ENCODE data around the gene FBXO41.

FBXO41 gene

DNA sequence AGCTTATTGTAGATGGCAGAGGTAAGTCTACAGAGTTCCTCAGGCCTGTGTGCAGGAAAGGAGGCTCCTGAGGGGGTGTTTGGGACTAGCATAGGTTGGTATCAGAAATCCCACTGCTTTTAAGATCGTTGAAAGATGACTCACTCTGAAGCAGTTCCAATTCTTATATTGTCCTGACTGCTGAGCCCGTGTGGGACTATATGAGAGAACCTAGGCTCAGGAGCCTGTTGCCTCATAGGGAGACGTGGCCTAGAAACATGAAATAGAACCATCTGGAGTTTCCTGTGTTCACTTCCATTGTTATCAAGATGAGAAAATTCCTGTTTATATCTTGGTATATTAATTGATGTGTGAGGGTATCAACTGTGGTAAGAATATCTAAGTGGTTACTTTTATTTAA lies 44.5 kb downstream of the FBXO41 start:
- DNase-seq: no peak

GRCh38 chr2:73238976-73239375 lies 45.3 kb downstream of the FBXO41 start:
- no peak for DNase-seq

GRCh38 chr2:73238149-73238548 lies 46.1 kb downstream of the FBXO41 start:
- no peak for DNase-seq

DNA sequence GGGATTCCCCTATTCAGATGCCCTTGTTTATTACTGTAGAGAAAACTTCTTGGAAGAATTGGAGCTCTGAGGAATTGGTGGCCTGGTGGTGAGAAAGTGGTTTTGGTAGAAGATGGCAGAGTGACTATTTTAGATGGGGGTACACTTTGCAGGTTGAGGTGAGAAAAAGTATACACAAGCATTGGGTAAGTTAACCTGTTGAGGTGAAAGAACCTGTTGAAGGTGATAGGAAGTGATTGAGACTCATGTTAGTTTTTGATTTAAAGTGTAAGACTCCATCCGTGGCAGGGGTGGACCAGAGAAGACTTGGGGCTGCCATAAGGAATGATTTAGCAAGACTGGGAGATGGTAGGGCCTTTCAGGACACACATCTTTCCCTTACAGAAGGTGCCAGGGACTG lies 47.1 kb downstream of the FBXO41 start:
- no peak for DNase-seq

DNA sequence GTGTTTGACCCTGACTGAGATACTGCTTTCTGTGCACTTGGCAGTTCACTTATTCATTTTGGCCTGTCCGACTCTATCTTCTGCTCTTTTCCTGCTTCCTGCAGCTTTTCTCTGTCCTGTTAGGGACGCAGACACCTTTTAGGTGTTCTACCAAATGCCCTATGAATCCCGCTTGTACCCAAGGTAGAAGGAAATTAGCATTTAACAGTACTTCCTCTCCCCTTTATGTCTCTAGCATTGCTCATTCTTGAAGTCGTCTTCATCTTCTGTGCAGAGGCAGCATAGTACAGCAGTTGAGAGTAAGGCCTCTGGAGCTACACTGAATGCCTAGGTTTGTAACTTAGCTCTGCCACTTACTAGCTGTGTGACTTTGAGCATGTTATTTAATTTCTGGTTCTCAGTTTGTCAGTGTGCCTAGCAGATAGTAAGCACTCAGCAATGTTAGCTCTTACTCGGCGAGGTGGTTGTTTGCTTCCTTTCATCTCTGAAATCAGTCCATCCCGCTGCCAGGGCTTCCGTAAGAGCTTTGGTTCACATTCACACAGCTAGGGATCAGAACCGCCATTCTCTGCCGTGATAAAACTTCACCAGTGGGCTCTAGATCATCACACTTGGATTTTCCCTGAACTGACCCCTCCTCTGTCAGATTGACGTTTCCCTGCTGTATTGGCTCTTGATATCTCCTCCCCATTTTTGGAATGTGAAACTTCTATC lies 48.8 kb downstream of the FBXO41 start:
- no peak for DNase-seq

- DNase-seq: peak; percentile 93
Observed at GRCh38 chr2:73233932-73234832, 50.1 kb downstream of the FBXO41 start, which contains the start of gene CCT7. Gene CCT7 (plus strand): TSS chr2:73234308. CDS start chr2:73234379, 71 bp downstream.

DNA sequence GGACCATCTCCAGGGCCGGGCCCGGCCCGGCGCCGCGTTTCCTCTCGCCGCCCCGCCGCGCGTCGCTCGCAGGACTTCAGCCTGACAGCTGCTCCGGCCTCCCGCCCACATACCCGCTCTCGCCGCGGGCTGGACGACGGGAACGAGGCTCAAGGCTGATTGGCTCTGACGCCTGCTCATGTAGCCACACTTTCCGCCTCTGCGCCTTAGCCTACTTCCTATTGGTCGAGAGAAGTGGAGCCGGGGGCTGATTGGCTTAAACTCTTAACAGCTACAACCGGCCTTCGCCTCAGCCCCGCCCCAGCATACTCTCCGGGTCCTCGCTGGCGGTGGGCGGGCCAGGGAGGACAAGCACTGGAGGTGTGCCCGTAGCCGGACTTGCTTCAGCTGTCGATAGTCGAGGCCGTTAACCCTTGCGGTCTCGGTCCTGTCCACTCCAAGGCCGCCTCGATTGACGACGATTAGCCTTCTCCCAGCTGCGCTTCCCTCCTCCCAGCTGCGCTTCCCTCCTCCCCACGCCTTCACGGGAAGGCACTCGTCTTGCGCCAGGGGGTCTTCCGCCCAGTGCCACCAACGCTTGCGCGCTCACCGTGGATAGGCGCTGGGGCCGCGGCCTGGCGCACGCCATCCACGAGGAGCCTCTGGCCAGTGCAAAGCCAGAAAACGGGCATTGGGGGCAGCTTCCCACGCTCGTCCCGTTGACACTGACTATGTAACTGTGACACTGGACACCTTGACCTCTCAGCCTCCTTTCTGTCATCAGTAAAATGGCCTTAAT lies 50.9 kb downstream of the FBXO41 start, which contains the start of gene PRADC1:
Gene PRADC1 (minus strand): TSS at position 86 of the 778 bp plus-strand sequence. CDS start 79 bp downstream, at position 7.
- peak; percentile 99 for DNase-seq

DNA sequence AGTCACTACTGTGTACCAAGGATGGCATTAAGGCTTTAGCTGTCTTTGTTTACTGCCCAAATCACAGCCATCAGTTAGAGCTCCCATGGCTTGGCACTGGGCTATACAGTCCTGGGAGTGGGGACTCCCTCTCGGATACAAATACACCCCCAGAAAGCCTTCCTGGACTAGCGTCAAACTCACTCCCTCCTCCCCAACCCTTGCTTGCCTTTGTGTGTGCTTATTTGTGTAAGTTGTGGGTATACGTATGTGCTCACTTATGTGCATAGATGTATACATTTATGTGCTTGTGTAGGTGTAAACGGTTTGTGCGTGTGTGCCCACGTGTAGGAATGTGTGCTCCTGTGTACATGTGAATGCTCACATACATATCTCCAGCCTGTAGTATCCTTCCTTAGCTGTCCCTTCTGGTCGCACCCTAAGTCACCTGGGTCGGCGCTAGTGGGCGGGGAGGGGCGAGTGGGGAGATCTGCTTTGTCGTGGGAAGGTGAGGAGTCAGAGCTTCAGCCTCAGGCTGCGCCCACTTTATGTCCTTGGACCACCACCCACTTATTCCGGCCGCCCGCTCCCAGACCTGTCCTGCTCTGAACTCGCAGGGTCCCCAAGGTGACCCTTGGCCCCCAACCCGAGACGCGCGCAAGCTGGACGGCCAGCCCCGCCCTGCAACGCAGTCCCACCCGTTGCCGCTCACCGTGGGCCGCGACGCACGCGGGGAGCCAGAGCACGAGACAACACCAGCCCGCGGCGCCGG lies 51.7 kb downstream of the FBXO41 start:
- peak; percentile 71 for DNase-seq

GRCh38 chr2:73228631-73229030 lies 55.6 kb downstream of the FBXO41 start:
- DNase-seq: no peak

DNA sequence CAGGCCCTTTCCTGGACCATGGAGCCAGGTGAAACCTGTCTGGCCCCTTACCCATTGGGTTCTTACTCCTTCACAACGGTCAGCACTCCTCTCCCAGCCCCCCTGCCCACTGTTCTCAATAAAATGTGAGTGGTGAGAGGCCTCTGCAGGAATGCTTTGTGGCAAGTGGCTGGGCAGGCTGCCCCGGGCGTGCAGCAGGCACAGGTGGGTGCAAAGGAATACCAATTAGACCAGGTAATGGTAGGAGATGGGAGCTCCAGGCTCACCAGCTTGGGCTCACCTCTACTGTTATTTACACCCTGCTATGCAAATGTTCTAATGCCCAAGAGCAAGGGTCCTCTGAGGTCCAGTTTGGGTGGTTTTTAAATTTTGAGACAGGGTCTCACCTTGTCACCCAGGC lies 57.2 kb downstream of the FBXO41 start:
- no peak for DNase-seq

DNA sequence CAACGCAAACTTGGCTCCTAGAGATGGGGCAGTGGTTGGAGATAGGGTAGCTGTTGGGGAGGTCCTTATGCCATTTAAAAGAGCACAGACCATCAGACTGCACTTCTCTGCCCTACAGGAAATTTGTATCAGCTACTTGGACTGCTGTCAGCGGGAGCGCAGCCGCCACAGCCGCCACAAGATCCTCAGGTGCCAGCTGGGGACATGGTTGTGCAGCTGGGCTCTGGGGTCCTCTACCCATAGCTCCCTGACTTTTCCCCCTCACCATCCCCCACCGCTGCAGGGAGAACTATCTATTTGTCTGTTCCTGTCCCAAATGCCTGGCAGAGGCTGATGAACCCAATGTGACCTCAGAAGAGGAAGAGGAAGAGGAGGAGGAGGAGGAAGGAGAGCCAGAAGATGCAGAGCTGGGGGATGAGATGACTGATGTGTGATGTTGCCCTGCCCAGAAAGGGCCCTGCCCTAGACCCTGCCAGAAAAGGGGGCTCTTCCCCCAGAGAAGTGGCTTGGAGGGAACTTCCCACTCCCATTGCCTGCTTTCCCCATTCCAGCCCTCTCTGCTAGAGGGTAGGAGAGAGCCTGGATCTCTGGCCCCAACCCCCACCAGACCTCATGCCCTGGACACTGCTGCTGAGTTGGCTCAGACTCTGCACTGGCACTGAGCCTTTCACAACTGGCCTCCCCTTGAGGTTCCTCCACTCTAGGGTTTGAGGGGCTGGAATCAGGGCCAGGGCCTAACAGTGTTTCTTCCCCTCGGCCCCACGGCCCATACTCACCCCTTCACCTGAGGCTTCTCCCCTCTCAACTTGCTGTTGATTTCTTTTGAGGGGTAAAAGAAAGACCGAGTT lies 58.5 kb downstream of the FBXO41 start:
- DNase-seq: no peak

- DNase-seq: no peak
Observed at GRCh38 chr2:73223821-73224220, 60.5 kb downstream of the FBXO41 start.

DNA sequence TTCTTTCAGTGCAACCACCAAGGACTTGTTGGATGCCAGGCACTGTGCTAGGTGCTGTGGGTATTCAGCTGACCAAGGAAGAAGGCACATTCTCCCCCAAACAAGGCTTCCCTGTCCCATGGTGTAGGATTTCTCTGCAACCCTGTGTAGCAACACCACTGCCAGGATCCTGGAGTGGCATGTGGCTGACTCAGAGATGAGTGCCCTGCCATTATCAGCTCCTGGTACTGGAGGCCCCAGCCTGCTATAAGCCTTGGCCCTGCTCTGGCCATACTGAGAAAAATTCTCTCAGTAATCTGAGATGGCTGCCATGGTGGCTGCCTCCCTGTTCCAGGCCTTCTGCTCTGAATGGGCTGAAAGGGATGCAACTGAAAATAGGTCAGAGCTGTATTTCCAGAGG lies 66.0 kb downstream of the FBXO41 start:
- DNase-seq: no peak

DNA sequence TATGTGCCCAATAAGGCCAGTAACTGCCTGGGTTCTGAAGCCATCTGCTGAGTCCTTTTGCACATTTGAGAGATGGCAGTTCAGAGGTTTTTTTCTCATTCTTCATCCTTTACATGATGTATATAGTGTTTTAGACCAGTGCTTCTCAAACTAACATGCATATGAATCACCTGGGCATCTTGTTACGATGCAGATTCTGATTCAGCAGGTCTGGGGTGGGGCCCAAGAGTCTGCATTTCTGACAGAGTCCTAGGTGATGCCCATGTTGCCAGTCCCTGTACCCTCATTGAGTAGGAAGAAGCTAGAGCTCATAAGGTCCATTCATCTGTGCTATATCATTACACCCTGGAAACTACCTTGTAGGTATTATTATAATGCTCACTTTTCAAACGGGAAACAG lies 66.5 kb downstream of the FBXO41 start:
- DNase-seq: no peak

GRCh38 chr2:73217160-73217559 lies 67.1 kb downstream of the FBXO41 start:
- DNase-seq: no peak

GRCh38 chr2:73215254-73215653 lies 69.0 kb downstream of the FBXO41 start:
- DNase-seq: no peak

- peak; percentile 92 for DNase-seq
Observed at GRCh38 chr2:73214120-73215035, 69.9 kb downstream of the FBXO41 start, which contains the start of gene SMYD5. Gene SMYD5 (plus strand): TSS chr2:73214245. CDS start chr2:73214267, 22 bp downstream.

- peak; percentile 78 for DNase-seq
Observed at GRCh38 chr2:73212448-73213176, 71.7 kb downstream of the FBXO41 start.

DNA sequence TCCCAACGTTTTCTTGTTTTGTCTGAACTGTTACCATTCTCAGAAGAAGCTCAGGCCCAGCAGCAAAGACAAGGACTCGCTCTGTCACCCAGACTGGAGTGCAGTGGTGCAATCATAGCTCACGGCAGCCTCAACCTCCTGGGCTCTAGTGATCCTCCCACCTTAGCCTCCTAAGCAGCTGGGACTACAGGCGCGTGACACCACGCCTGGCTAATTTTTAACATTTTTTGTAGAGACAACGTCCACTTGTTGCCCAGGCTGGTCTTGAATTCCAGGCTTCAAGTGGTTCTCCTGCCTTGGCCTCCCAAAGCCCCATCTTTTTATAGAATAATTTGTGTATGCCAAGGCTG lies 72.2 kb downstream of the FBXO41 start:
- no peak for DNase-seq

GRCh38 chr2:73210696-73211095 lies 73.6 kb downstream of the FBXO41 start:
- DNase-seq: no peak

Measured in RPMI8226 (cell line).